DND-41 (cell line): ENCODE measurements around the gene SLC17A9.

Experiments used
- ATAC-seq: fragments of 200-7000 bp; cut with Tn5 transposase; 3 replicates; pipeline ENCODE4 v1.9.1; 2021; ENCODE audit warnings: low read depth; ENCODE audit not compliant: insufficient read depth
- DNase-seq: peaks from one replicate; pipeline ENCODE4 v3.0.0-alpha.2; 2020
- H2AFZ ChIP-seq: 2 replicates; pipeline ENCODE4 v1.6.0; 2012; ENCODE audit warnings: low read depth, low read length
- H3K27ac ChIP-seq: 2 replicates; pipeline ENCODE4 v1.5.1; 2012; ENCODE audit warnings: low read length, inconsistent platforms
- H3K27me3 ChIP-seq: fragments of 200-600 bp; sonication (generic); 2 replicates; pipeline ENCODE4 v1.6.0; 2012; ENCODE audit warnings: low read length, mild to moderate bottlenecking, inconsistent platforms; ENCODE audit not compliant: insufficient read depth, poor library complexity
- H3K36me3 ChIP-seq: 2 replicates; pipeline ENCODE4 v1.5.1; 2012; ENCODE audit warnings: low read length, inconsistent platforms; ENCODE audit not compliant: insufficient read depth
- H3K4me1 ChIP-seq: 2 replicates; pipeline ENCODE4 v1.5.1; 2012; ENCODE audit warnings: mild to moderate bottlenecking, low read length; ENCODE audit not compliant: insufficient read depth
- H3K4me2 ChIP-seq: 2 replicates; pipeline ENCODE4 v1.6.0; 2012; ENCODE audit warnings: mild to moderate bottlenecking, moderate library complexity, low read length, inconsistent platforms; ENCODE audit not compliant: insufficient read depth
- H3K4me3 ChIP-seq, 2 experiments: fragments of 200-600 bp in 1 of 2; shearing (Covaris generic) in 1 of 2; 2 replicates each; pipeline ENCODE4 v1.5.1; 2012 to 2016; ENCODE audit warnings: inconsistent platforms in 2 of 2, low read length in 2 of 2, mild to moderate bottlenecking in 2 of 2, low read depth in 1 of 2, moderate library complexity in 1 of 2
- H3K79me2 ChIP-seq: 2 replicates; pipeline ENCODE4 v1.6.0; 2012; ENCODE audit warnings: low read length, inconsistent platforms; ENCODE audit not compliant: insufficient read depth
- H3K9ac ChIP-seq: 2 replicates; pipeline ENCODE4 v1.6.0; 2012; ENCODE audit warnings: low read depth, mild to moderate bottlenecking, inconsistent platforms, low read length, moderate library complexity
- H3K9me3 ChIP-seq: 2 replicates; pipeline ENCODE4 v1.5.1; 2012; ENCODE audit warnings: low read length, moderate library complexity, mild to moderate bottlenecking, inconsistent platforms; ENCODE audit not compliant: insufficient read depth, severe bottlenecking
- H4K20me1 ChIP-seq: 2 replicates; pipeline ENCODE4 v1.6.0; 2012; ENCODE audit warnings: low read length; ENCODE audit not compliant: insufficient read depth
- CTCF ChIP-seq: IDR thresholded peaks from 2 replicates; pipeline ENCODE4 v1.5.1; 2012; ENCODE audit warnings: borderline replicate concordance, low read length, moderate library complexity, mild to moderate bottlenecking; ENCODE audit not compliant: poor library complexity, severe bottlenecking; ENCODE audit errors: extremely low read depth
- EZH2 ChIP-seq: IDR thresholded peaks from 3 replicates; pipeline ENCODE4 v1.6.1; 2012; ENCODE audit warnings: borderline replicate concordance, low read depth, mild to moderate bottlenecking, moderate library complexity, low read length, inconsistent platforms; ENCODE audit not compliant: severe bottlenecking

Gene SLC17A9

DNA sequence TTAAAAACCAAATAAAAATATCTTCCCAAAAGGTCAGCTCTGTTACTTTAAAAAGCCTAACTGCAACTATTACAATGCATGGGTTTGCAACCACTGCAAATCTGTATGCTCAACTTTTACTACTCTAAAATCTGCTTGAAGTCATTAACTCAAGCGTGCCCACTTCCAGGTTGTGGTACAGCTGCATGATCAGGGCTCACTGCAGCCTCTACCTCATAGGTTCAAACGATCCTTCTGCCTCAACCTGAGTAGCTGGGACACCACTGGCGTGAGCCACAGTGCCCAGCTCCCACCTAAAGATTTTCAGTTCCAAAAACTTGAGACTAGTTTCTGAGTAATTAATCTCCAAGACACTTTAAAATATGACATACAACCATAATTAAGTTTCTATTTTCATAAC is 34.4 kb upstream of the SLC17A9 start:
- no peak overlapping the region for H2AFZ ChIP-seq
- H4K20me1 ChIP-seq, result peaks cover 97% of the 10 kb centered on the region
- H3K27me3 ChIP-seq, result no peaks in the 10 kb centered on the region
- H3K4me3 ChIP-seq, result no peak overlapping the region
- no peak overlapping the region for H3K4me2 ChIP-seq
- H3K4me1 ChIP-seq, result peaks cover 37% of the 10 kb centered on the region
- no peaks in the 10 kb centered on the region for H3K9me3 ChIP-seq
- ATAC-seq (peak; percentile 61), DNase-seq (peak; percentile 41)
- TF ChIP-seq EZH2, result no peak
- no peak for TF ChIP-seq CTCF
- H3K9ac ChIP-seq, result no peak overlapping the region
- peaks cover 100% of the 10 kb centered on the region for H3K79me2 ChIP-seq
- peaks cover 26% of the 10 kb centered on the region for H3K36me3 ChIP-seq
- H3K27ac ChIP-seq, result no peak overlapping the region

GRCh38 chr20:62918831-62919230 is 33.7 kb upstream of the SLC17A9 start:
- H3K9ac ChIP-seq, result no peak overlapping the region
- H2AFZ ChIP-seq, result no peak overlapping the region
- ATAC-seq (peak; percentile 63), DNase-seq (peak; percentile 62)
- H3K27me3 ChIP-seq, result no peaks in the 10 kb centered on the region
- H3K36me3 ChIP-seq, result peaks cover 21% of the 10 kb centered on the region
- peaks cover 44% of the 10 kb centered on the region for H3K4me1 ChIP-seq
- peaks cover 96% of the 10 kb centered on the region for H4K20me1 ChIP-seq
- no peak overlapping the region for H3K4me2 ChIP-seq
- TF ChIP-seq CTCF (no peak), EZH2 (no peak)
- no peaks in the 10 kb centered on the region for H3K9me3 ChIP-seq
- H3K4me3 ChIP-seq, result no peak overlapping the region
- H3K79me2 ChIP-seq, result peaks cover 100% of the 10 kb centered on the region
- H3K27ac ChIP-seq, result no peak overlapping the region

DNA sequence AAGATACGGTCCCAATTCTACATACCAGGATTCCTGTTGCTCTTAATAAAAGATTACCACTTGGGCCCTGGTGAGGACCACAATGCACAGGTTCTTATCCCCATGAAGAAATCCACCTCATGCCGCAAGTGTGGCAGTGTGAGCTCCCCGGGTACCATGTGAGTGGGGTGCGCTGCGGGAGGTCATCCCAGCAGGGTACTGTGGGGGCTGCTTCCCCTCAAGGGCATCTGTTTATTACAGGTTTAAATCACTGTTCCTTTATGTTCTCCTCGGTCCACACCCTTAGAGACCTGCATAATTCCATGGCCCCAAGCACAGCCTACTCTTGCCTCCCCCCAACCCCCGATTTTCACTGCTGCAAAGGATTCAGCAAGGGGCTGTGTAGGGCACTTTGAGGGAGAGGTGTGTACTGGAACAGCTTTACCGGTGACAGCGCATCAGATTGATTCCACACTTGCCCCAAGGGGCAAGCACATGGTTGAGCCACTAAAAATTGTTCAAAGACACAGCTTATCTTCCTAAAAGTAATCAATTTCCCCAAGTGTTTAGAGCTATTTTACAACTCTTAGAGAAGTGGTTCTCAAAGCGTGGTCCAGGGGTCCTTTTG is 32.4 kb upstream of the SLC17A9 start:
- no peak overlapping the region for H2AFZ ChIP-seq
- no peaks in the 10 kb centered on the region for H3K27me3 ChIP-seq
- peaks cover 57% of the 10 kb centered on the region for H3K4me1 ChIP-seq
- H4K20me1 ChIP-seq, result peaks cover 96% of the 10 kb centered on the region
- TF ChIP-seq CTCF (no peak), EZH2 (no peak)
- H3K27ac ChIP-seq, result no peak overlapping the region
- H3K9me3 ChIP-seq, result no peaks in the 10 kb centered on the region
- peaks cover 18% of the 10 kb centered on the region for H3K36me3 ChIP-seq
- ATAC-seq (no peak), DNase-seq (no peak)
- no peak overlapping the region for H3K9ac ChIP-seq
- peak overlapping the region; percentile 6; the same call in 1 of the 2 replicates for H3K4me2 ChIP-seq
- H3K79me2 ChIP-seq, result peaks cover 100% of the 10 kb centered on the region
- H3K4me3 ChIP-seq, result no peak overlapping the region
